Chondrocyte (in vitro differentiated cells): ENCODE data around the gene PRTFDC1. TPM values are rescaled to one million over a fixed set of nuclear protein-coding genes. Genes with fewer than 3 reads are reported as not detected.
A peak's percentile ranks its signal among the peaks of the same experiment; 100 is the strongest.

Source experiments
- DNase-seq: peaks from one replicate; pipeline ENCODE4 v3.0.0; 2021; ENCODE audit warnings: mixed read lengths, low spot score
- H3K27ac Mint-ChIP-seq: one replicate; pipeline ENCODE4 v1.8.0; 2021; ENCODE audit warnings: mild to moderate bottlenecking, moderate library complexity, mixed read lengths; ENCODE audit not compliant: unreplicated experiment
- H3K27me3 Mint-ChIP-seq: 2 replicates; pipeline ENCODE4 v1.8.0; 2021; ENCODE audit warnings: low read depth, mixed read lengths
- H3K36me3 Mint-ChIP-seq: 2 replicates; pipeline ENCODE4 v1.8.0; 2021; ENCODE audit warnings: low read depth, mixed read lengths
- H3K4me1 Mint-ChIP-seq: 2 replicates; pipeline ENCODE4 v1.8.0; 2021; ENCODE audit warnings: low read depth, mild to moderate bottlenecking, mixed read lengths
- H3K4me3 Mint-ChIP-seq: one replicate; pipeline ENCODE4 v1.8.0; 2021; ENCODE audit warnings: mild to moderate bottlenecking, moderate library complexity, mixed read lengths; ENCODE audit not compliant: unreplicated experiment
- H3K9me3 Mint-ChIP-seq: 2 replicates; pipeline ENCODE4 v1.8.0; 2021; ENCODE audit warnings: low read depth, mixed read lengths
- CTCF ChIP-seq: fragments of 200-600 bp; sonication (generic); IDR thresholded peaks from 2 replicates; pipeline ENCODE4 v1.5.0; 2021; ENCODE audit warnings: antibody characterized with exemption, mild to moderate bottlenecking, moderate library complexity
- total RNA-seq: library from RNA; stranded (reverse); gene quantifications from 3 replicates; pipeline ENCODE4 v1.2.1, GENCODE V29; 2021

Gene PRTFDC1
- total RNA-seq, 1 donor from 2014 or later: 13.1 TPM

DNA sequence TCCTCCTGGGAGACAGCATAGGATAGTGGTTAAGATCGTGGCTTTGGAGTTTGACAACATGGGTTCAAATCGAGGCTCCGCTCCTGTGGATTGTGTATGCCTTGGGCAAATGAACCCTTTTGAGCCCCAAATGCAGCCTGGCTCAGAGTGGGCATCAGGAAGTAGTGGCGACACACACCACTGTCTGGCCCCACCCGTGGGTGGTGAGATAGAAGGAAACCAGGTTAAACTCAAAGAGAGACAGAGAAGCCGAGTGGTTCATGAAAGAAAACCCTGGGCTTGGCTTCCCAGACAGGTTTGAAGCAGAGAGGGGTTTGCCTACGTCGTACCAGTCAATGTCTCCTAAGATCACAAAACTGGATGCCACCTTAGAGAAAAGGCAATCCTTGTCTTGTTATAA is 57.7 kb downstream of the PRTFDC1 start:
- Mint-ChIP-seq H3K4me1 (peaks cover 60% of the 10 kb centered on the region), H3K27ac (peak overlapping the region; percentile 95), H3K4me3 (no peak overlapping the region), H3K27me3 (no peaks in the 10 kb centered on the region), H3K36me3 (no peaks in the 10 kb centered on the region), H3K9me3 (no peaks in the 10 kb centered on the region)
- no peak for TF ChIP-seq CTCF
- DNase-seq: no peak

- DNase-seq: no peak
- H3K4me3 Mint-ChIP-seq: no peak overlapping the region
Measured at GRCh38 chr10:24894309-24894708, 58.1 kb downstream of the PRTFDC1 start.

GRCh38 chr10:24893127-24893526 is 59.3 kb downstream of the PRTFDC1 start:
- TF ChIP-seq CTCF: no peak
- H3K4me1 Mint-ChIP-seq: peaks cover 68% of the 10 kb centered on the region
- peaks cover 2% of the 10 kb centered on the region for H3K9me3 Mint-ChIP-seq
- H3K27me3 Mint-ChIP-seq: no peaks in the 10 kb centered on the region
- H3K4me3 Mint-ChIP-seq: no peak overlapping the region
- peak overlapping the region; percentile 76 for H3K27ac Mint-ChIP-seq
- H3K36me3 Mint-ChIP-seq: no peaks in the 10 kb centered on the region
- no peak for DNase-seq

More at GRCh38 chr10:24894309-24894708, 58.1 kb downstream of the PRTFDC1 start:
- no peaks in the 10 kb centered on the region for H3K9me3 Mint-ChIP-seq
- no peak for TF ChIP-seq CTCF
- H3K4me1 Mint-ChIP-seq: peaks cover 64% of the 10 kb centered on the region
- H3K27ac Mint-ChIP-seq: peak overlapping the region; percentile 95
- no peaks in the 10 kb centered on the region for H3K36me3 Mint-ChIP-seq
- H3K27me3 Mint-ChIP-seq: no peaks in the 10 kb centered on the region

- H3K4me1 Mint-ChIP-seq: peaks cover 58% of the 10 kb centered on the region
- H3K9me3 Mint-ChIP-seq: peaks cover 2% of the 10 kb centered on the region
- TF ChIP-seq CTCF: no peak
- H3K36me3 Mint-ChIP-seq: no peaks in the 10 kb centered on the region
- no peaks in the 10 kb centered on the region for H3K27me3 Mint-ChIP-seq
- DNase-seq: no peak
- H3K27ac Mint-ChIP-seq: peak overlapping the region; percentile 76
- no peak overlapping the region for H3K4me3 Mint-ChIP-seq
Measured at GRCh38 chr10:24891823-24892222, 60.6 kb downstream of the PRTFDC1 start.

DNA sequence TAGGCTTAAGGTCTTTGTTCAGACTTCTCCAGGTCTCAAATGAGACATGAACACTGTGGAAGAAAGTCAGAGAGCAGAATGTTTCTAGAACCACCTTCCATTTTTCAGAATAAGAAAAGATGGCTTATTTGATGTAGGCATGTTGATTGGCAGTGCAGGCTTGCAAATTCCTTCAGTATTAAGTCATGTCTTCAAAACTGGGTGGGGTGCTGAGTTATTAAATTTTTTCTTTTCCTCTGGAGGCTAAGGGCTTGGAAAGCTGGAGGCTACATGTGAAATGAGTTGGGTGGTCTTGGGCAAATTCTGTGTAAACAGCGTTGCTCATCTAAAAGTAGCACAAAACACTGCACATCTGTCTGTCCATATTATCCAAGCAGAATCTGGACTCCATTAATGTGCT is 62.8 kb downstream of the PRTFDC1 start:
- DNase-seq: no peak
- H3K9me3 Mint-ChIP-seq: peaks cover 2% of the 10 kb centered on the region
- H3K36me3 Mint-ChIP-seq: no peaks in the 10 kb centered on the region
- H3K4me3 Mint-ChIP-seq: no peak overlapping the region
- no peak for TF ChIP-seq CTCF
- peaks cover 54% of the 10 kb centered on the region for H3K4me1 Mint-ChIP-seq
- peak overlapping the region; percentile 89 for H3K27ac Mint-ChIP-seq
- no peaks in the 10 kb centered on the region for H3K27me3 Mint-ChIP-seq
